Measurements from ENCODE around the gene RASAL2.
"Not testable (repeated sequence)": the region's sequence is repeated elsewhere in the genome, so short reads cannot be mapped to it uniquely, and the experiment has no call there.

- not testable (repeated sequence) for TF ChIP-seq CTCF, POLR2A (IDR thresholded peaks at IDR 0.05)
Measured at GRCh38 chr1:178320280-178320982, 226.5 kb downstream of the RASAL2 start.

All from thyroid gland (tissue), 4 donors.